Ovary (tissue), 3 donors: ENCODE measurements around the gene SDC4.

ENCODE experiments used
- CTCF ChIP-seq, 3 donors: fragments of 450-650 bp in 2 of 3; fragments of 200-600 bp in 1 of 3; IDR thresholded peaks; one replicate each; pipeline versions ENCODE4 v1.5.1 to v1.8.0; 2016 to 2022; ENCODE audit warnings: antibody characterized with exemption in 3 of 3, mild to moderate bottlenecking in 1 of 3
- EP300 ChIP-seq: sonication (generic); formaldehyde crosslinking; IDR thresholded peaks from one replicate; pipeline ENCODE4 v1.6.1; 2017; ENCODE audit warnings: antibody characterized with exemption
- POLR2A ChIP-seq: fragments of 450-650 bp; IDR thresholded peaks from one replicate; pipeline ENCODE4 v1.6.1; 2017; ENCODE audit warnings: antibody characterized with exemption, mild to moderate bottlenecking, moderate library complexity
- donor health status: DM: no; HTN: no; CAD: no.

DNA sequence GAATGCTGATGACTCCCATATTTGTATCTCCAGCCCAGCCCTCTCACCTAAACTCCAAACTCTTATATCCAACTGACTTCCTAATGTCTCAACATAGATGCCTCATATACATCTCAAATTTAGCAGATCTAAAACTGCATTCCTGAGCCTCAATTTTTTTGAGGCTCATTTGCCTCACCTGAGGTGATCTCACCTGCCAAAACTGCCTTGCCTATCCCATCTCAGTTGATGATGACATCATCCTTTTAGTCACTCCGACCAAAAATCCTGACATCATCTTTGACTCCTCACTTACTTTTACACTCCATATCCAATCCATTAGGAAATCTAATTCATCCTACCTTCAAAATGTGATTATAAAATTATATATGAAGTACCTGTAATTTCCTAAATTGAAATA, 68.2 kb downstream of the SDC4 start:
- no peak for TF ChIP-seq CTCF (IDR thresholded peaks at IDR 0.05)
- no peak for TF ChIP-seq POLR2A
- TF ChIP-seq EP300 = no peak
